ENCODE results near the gene SULT1E1.
"Not testable (repeated sequence)": the region's sequence is repeated elsewhere in the genome, so short reads cannot be mapped to it uniquely, and the experiment has no call there.

SULT1E1 gene

DNA sequence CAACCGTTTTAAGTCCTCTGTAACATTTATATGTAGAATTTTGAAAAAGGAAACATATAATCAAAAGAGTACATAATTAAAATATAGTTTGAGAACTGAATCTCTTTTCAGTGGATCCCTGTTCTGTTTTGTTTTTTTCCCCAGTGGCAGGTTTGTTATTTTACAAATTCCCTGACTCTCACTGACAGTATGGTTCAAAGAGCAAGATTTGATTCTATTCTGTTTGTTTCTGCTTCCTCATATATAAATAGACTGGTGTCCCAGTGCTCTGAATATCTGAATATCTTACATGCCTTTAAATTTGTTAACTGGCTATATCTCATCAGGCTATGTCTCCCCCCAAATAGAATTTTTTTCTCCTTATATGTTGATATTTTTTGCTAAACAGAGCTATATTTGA, 16.6 kb downstream of the SULT1E1 start:
- DNase-seq (ENCODE audit: low spot score), result no peak

DNA sequence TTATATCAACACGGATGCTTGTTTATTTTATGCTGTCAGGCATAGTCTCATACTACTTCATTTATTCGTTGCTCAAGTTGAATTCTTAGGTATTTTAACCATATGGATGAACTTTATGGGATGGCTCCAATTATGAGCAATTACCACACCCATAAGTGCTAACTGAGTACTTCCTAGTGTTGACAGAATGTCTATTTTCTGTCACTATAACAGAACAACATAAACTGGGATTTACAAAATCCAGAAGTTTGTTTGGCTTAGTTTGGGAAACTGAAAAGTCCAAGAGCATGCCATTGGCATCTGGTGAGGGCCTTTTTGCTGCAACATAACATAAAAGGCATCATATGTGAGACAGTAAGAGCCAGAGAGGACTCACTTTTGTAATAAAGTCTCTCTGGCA, 21.0 kb downstream of the SULT1E1 start:
- DNase-seq (ENCODE audit: low spot score), result no peak

DNA sequence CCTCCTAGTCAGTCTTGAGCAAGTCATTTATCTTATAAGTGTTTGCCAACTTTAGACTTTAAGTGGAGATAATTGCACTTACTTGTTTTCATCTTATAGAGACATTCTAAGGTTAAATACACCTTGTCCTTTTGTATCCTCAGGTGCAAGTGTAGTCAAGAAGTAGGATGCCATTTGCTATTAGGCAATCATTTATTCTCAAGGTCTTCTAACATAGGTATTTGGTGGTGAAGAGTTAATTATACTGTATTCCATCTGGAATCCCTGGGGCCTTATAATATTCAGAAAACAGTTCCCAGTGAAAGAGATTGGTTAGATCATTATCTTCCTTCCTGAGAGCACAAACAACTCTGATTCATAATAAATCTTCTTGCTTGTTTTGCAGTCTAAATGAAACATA, 23.7 kb downstream of the SULT1E1 start:
- DNase-seq (ENCODE audit: low spot score), result no peak

DNA sequence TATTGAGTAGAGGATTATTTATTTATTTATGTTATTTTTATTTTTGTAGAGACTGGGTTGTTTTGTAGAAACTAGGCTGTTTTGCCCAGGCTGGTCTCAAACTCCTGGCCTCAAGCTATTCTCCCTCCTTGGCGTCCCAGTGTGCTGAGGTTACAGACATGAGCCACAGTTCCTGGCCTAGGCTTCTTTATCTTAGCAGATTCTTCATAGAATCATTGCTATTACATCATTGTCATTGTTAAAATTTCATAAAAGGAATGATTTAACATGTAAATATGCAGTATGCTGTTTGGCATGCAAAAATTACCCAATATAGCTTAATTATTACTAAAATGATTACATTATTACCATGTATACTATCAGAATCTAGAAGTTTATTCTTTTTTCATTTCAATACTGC, 24.2 kb downstream of the SULT1E1 start:
- no peak for DNase-seq (ENCODE audit: low spot score)

DNA sequence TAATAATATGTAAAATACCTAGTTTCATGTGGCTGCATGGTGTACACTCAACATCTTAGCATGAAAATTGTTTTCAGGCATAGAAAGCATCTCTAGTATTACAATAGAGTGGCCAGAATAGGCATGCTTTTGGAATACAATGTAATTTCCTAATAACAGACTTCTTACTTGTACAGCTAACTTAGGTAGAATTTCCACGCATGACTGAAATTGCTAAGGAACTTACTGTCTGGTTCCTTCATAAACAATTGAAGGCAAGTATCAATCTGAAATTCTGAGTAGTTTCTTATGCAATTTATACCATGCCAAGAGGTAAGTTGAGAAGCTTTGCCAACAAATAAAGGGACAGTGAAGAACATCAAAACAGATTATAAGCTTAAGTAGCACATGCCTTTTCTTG, 26.7 kb downstream of the SULT1E1 start:
- DNase-seq (ENCODE audit: low spot score), result no peak

DNA sequence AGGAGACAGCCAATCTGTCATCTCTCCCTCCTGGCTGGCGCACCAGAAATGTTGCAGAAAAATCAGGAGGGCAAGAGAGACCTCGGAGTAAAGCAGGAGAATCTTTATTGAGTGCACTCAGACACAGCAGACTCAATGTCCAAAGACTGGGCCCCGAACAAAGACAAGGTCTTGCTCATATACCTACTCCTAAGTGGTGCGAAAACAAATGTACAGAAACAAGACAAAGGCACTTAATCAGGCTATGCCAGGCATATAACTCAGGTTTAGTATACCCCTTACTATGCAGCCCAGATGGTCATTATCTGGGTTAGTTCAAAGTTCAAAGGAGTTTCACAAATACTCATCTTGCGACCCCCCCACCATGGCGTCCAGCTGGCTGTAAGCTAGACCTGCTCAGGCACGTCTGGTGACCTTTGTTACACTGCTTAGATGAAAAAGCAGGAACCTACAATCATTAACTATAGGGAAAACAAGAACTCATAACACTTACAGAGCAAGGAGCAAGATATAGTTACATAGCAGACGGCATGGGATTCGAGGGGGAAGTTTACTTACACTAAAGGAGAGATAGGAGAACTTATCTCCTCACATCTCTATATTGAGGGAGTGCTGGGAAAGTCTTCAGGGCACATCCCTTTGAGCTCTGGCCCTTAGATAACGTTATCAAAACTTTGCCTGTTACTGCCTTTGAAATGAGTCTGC, 27.5 kb downstream of the SULT1E1 start:
- DNase-seq (ENCODE audit: low spot score), result no peak

DNA sequence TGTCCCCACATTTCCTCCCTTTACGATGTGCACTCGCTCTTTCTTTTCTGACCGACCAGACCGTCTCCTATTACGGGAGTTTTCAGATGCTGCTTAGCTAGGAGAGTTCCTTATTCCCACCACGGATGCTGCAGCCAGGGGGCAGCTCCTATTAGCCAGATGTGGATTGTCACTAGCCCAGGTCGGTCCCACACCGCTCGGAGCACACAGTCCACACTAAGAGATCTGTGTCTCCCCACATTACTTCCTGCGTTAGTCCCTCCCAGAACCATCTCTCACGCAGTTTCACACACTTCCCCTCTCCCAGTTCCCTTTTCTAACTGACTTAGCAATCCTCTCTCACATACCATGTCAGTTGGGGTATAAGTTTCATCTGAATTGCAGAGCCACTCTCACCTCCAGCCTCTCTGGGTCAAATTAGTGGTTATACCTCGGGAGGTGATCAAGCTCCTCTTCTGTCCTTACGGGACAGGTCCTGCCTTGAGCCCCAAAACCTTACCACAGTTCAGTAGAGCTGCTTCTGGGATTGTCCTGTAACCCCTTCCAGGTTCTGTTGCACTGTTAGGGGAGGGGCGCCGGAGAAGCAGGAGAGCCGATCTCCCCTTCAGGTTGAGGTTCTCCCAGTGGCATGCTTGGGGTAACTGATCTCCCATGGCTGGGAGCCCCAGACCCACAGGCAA, 28.2 kb downstream of the SULT1E1 start:
- DNase-seq (ENCODE audit: low spot score), result no peak

DNA sequence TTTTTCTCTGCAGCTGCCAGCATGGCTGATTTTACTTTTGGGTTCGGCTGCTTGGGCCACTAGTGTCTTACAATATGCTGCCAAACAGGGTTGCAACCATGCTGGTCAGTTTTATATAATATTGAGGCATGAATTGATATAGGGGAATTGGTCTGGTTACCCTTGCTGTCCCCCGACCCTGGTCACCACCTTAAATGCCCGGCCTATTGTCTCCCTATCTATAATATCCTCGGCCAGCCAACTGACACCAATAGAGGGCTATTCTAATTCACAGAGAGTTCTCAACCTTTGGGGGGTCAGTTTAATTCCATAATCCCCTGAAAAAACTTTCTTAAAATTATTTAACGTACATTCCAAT, 28.7 kb downstream of the SULT1E1 start:
- DNase-seq (ENCODE audit: low spot score), result no peak

DNA sequence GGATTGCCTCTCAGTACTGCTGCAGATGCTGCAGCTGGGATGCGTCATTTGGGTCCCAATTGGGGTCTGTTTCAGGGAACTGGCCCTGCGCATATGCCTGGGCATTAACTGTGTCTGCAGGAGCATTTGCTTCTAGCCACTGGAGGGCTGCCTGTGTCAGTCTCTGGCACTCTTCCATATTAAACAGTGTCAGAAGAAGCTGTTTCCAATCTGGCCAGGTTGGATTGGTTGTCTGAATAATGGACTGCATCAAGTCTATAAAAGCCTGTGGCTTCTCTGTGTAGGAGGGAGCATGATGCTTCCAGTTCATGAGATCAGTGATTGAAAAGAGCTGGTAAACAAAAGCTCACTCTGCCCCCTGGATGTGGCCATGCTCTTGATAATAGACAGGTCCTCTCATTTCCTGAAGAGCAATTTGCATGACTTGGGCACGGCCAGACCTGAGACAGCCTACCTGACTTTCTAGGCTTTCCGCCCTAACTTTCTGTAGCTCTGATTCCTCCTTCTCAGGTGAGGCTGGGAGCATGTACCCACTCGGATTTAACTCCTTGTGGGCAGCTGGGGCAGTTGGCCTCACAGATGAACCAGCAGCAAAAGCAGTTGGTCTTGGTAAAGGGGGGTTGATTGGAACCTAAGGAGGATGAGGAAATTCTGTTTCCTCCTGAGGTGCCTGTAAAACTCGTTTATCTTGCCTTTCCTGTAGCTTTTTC, 29.2 kb downstream of the SULT1E1 start:
- DNase-seq (ENCODE audit: low spot score), result no peak

DNA sequence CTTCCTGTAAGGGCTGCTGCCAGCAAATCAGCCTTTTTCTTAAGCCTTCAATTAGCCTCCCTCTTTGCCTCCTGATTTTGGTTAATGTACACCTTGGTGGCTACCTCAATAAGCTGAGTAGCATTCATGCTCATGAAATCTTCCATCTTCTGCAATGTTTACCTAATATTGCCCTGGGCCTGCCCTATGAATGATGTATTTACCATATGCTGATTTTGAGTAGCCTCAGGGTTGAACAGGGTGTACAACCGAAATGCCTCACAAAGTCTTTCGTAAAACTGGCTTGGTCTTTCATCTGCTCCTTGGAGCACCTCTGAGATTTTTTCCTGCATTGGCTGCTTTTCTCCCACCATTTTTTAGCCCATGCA, 29.8 kb downstream of the SULT1E1 start:
- no peak for DNase-seq (ENCODE audit: low spot score)

DNA sequence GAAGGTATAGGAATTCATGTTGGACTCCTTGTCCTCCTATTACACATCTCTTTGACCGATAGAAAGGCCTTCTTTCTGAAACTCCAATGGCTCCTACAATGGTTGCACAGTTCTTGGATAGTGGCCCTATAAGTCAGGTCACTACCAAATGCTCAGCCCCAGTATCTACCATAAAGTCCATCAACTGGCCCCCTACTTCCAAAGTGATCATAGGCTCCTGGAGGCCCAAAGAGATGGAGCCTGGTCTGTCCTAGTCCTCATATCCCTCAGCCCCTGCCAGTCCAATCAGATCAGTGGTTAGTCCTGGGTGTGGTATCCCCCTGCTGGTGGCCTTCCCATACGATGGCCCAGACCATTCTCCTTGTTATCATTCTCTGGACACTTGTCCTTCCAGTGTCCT, 30.3 kb downstream of the SULT1E1 start:
- no peak for DNase-seq (ENCODE audit: low spot score)

DNA sequence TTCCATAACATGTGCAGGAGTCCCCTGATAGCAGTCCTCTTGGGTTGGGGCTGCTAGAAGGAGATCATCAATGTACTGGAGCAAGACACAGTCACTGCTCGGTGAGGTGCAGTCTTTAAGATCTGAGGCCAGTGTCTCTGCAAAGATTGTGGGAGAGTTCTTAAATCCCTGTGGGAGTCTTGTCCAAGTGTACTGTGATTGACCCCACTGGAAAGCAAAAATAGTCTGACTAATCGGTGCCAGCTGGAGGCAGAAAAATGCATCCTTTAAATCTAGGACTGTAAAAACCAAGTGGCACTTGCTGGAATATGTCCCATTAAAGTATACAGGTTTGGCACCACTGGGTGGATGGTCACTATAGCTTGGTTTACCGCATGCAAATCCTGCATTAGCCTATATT, 31.1 kb downstream of the SULT1E1 start:
- DNase-seq (ENCODE audit: low spot score), result no peak

DNA sequence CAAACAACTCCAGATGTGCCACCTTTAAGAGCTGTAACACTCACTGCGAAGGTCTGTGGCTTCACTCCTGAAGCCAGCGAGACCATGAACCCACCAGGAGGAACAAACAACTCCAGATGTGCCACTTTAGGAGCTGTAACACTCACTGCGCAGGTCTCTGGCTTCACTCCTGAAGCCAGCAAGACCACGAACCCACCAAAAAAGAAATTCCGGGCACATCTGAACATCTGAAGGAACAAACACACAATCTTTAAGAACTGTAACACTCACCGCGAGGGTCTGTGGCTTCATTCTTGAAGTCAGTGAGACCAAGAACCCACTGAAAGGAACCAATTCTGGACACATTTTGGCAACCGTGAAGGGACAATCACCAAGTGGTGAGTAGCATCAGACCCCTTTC, 34.9 kb downstream of the SULT1E1 start:
- DNase-seq (ENCODE audit: low spot score), result not testable (repeated sequence)

DNA sequence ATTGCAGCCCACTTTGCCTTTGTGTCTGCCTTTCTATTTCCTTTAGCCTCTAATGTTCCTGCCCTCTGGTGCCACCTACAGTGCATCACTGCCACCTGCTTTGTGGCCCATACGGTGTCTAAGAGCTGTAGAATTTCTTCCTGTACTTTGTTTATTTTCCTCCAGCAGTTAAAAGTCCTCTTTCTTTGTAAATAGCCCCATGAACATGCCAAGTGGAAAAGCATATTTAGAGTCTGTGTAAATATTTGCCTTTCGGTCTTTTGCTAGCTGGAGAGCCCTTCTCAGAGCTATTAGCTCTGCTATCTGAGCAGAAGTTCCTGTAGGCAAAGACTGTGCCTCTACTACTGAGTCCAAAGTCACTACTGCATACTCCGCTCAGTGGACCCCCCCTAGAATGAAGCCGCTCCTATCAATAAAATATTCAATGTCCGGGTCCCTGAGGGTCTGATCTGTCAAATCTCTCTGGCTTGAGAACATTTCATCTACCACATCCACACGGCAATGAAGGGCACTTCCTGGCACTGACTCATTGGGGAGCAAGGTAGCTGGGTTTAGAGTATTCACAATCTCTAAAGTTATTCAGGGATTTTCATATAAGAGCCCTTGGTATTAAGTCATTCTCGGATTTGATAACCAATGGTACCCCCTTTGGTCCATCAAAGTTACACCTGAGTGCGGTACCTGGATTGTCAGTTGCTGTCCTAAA, 36.3 kb downstream of the SULT1E1 start:
- no peak for DNase-seq (ENCODE audit: low spot score)

DNA sequence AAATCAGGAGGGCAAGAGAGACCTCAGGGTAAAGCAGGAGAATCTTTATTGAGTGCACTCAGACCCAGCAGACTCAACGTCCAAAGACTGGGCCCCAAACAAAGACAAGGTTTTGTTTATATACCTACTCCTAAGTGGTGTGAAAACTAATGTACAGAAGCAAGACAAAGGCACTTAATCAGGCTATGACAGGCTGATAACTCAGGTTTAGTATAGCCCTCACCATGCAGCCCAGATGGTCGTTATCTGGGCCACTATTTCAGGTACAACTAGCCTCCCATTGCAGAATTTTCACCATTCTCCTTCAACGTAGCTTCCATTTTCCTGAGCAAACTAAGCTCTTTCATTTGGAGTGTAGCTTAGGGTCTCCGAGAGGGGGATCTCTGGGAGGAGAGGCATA, 36.9 kb downstream of the SULT1E1 start:
- DNase-seq (ENCODE audit: low spot score), result no peak

DNA sequence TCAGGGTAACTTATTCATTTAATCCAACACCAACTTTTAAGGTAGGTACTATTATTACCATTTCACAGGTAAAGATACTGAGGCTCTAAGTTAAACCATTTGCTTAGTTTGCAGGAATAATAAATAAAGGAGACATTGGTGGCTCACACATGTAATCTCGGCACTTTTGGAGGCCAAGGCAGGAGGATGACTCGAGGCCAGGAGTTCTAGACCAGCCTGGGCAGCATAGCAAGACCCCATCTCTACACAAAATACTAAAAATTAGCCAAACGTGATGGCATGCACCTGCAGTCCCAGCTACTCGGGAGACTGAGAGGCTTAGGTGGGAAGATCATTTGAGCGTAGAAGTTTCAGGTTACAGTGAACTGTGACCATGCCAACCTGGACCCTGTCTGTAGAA, 37.7 kb downstream of the SULT1E1 start:
- no peak for DNase-seq (ENCODE audit: low spot score)

DNA sequence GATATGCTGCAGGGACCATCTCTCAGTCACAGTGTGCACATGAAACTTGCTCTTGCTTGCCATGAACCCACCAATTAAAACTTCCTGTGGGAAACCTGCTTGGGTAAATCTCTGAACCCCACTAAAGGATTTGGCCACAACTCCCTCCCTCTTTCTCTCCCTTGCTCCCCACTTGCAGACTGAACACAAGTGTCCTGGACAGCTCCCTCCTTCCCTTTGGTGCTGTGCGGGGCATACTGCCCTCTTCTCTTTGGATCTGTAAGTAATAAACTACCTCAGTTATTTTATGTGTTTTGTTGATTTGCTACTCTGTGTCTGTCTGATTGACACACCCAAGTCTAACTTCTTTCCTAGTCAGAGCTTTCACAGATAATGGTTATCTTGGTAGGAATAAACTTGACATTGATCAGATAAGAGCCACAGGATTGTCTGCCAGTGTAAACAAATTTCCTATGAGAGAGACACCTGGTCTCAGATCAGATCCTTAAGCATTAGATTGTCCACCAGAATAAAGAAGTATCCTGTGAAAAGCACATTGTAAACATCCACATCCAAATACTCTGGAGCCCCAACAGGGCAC, 41.8 kb downstream of the SULT1E1 start:
- DNase-seq (ENCODE audit: low spot score), result no peak

DNA sequence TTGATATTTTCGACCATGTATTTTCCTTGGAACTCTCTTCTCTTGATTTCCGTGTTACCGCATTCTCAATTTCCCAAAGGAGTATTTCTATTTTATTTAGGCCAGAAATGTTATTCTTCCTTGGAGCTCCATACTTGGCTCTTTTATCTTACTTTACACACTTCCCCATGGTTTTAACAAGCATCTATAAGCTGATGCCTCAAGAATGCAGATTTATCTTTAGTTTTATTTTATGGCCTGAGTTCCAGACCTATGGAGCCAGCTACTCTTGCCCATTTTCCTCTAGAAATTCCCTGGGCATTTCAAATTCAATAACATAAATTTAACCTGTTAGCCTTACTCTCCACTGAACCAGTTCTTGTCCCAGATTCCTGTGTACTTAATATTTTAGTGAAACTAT, 43.7 kb downstream of the SULT1E1 start:
- no peak for DNase-seq (ENCODE audit: low spot score)

DNA sequence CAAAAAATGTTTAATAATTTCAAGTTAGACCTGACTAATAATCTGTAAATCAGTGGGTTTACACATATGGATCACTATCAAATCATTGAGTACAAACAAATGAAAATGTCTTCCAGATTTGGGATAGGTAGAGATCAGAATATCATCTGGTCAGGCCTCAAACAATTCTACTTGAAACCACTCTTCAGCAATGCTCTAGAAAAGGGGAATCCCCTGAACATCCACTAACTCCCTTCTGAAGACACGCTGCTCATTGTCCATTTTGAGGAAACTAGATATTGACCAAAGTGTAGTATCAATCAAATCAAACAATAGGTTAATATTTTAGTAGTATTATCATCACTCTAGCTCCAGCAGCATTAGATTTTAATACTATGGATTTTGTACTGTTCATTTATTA, 46.3 kb downstream of the SULT1E1 start:
- no peak for DNase-seq (ENCODE audit: low spot score)

DNA sequence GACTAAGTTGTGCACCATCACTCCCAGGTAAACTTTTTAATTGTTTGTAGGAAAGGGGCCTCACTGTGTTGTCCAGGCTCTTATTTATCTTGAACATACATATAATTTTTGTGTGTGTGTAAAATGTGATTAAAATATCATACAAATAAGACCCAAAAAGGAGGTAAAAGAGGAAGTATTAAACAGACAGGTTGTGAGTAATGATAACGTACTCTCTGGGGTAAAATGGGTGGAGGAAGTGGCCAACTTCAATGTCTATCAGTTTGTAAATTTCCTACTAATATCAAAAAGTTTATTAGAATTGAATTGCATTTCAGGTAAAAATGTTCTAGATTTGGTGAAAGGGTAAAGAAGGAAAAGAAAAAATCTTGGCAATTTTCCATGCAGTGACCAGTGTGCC, 48.8 kb downstream of the SULT1E1 start:
- no peak for DNase-seq (ENCODE audit: low spot score)

DNA sequence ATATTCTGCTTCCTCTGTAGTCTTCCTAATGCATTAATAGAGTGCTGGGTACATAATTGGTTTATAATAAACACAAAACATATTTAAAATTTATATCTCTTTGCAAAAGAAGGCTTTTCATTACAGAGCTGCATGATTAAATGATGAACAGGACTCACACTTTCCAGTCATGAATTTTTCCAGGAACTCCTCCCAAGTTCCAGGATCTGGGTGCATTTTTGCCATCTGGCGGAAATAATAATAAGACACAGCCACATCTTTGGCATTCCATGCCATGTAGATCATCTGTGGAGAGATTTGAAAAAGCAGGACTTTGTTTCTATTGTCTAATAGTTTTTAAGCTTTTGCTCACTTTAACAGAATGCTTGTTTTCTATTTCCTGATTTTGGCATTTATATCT, 59.3 kb downstream of the SULT1E1 start:
- DNase-seq (ENCODE audit: low spot score), result no peak

DNA sequence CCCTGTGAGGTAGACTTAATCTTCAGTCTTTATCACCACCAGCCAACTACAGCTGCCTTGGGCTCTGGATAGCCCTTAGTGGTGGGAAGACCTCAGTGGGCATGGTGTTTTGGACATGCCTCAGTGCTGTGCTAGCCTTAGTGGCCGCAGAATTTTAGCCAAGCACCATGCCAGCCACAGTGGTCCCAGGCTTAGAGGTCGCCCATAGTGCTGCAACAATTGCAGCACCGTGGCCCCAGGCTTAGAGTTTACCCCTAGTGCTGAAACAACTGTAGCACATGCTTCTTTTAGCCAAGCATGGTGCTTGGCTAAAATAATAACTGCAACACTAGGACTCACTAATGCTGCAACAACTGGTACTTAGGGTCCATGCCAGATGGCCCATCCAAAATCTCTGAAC, 60.6 kb downstream of the SULT1E1 start:
- DNase-seq (ENCODE audit: low spot score), result no peak

DNA sequence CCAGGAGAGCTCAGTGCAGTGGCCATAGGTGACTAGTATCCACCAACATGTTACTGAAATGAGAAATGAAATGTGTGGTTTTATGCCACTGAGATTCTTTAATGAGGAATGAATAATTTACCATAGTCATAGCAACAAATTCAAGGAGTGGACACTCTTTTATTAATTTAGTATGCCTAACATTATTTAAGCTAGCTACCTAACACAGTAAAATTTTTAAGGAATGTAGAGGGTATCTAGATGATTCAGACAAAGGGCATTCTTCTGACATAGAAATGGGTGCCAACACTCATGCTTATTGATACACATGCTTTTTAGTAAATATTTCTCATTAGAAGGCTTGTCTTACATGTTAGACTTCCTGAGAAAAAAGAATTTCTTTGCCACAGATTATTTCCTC, 66.2 kb downstream of the SULT1E1 start:
- DNase-seq (ENCODE audit: low spot score), result no peak

All from ecto neural progenitor cell (in vitro differentiated cells).